ENCODE data around the gene RGS3. TPM values are rescaled to one million over a fixed set of nuclear protein-coding genes. Genes with fewer than 3 reads are reported as not detected.

RGS3 gene
- total and polyA plus RNA-seq, 2 experiments from 2014 or later, result 44.5 to 48.6 TPM

GRCh38 chr9:113530942-113531341 lies 67.4 kb downstream of the RGS3 start:
- Histone ChIP-seq H3K27me3 (replicated peaks; ENCODE audit: insufficient read depth) (no peaks in the 10 kb centered on the region), H3K9ac (no peak overlapping the region), H3K79me2 (ENCODE audit: insufficient read depth) (no peaks in the 10 kb centered on the region), H3K36me3 (ENCODE audit: low read depth) (no peaks in the 10 kb centered on the region), H3K4me3 (no peak overlapping the region), H3K4me2 (ENCODE audit: unreplicated experiment) (no peak overlapping the region), H3K27ac (no peak overlapping the region), H3F3A (ENCODE audit: insufficient read depth) (no peaks in the 10 kb centered on the region), H2AFZ (no peak overlapping the region), H3K9me3 (ENCODE audit: low read depth) (no peaks in the 10 kb centered on the region), H3K4me1 (ENCODE audit: insufficient read depth) (no peaks in the 10 kb centered on the region), H4K20me1 (ENCODE audit: insufficient read depth) (no peaks in the 10 kb centered on the region), H3K9me2 (ENCODE audit: insufficient read depth) (no peaks in the 10 kb centered on the region)
- no peak for DNase-seq
- in situ Hi-C loops (cut with MboI), result no loop called here
- 70 to 80% methylated on average over 1 of the region's 1 CpG for WGBS, 2 experiments (ENCODE audit: low coverage in 1 of 2, low lambda C conversion rate in 2 of 2, missing lambda C conversion rate in 2 of 2)
- no peak for TF ChIP-seq EZH2 (IDR thresholded peaks at IDR 0.05; ENCODE audit: insufficient read depth, poor library complexity, severe bottlenecking)
- no peak for TF ChIP-seq EZH2phosphoT487 (IDR thresholded peaks at IDR 0.05; ENCODE audit: insufficient read depth, low read depth)

GRCh38 chr9:113531919-113532808 lies 68.6 kb downstream of the RGS3 start:
- Histone ChIP-seq H3K9me3 (ENCODE audit: low read depth) (no peaks in the 10 kb centered on the region), H3K9me2 (ENCODE audit: insufficient read depth) (no peaks in the 10 kb centered on the region), H3K36me3 (ENCODE audit: low read depth) (no peaks in the 10 kb centered on the region), H4K20me1 (ENCODE audit: insufficient read depth) (no peaks in the 10 kb centered on the region), H3K27ac (no peak overlapping the region), H3K4me3 (no peak overlapping the region), H3K27me3 (replicated peaks; ENCODE audit: insufficient read depth) (no peaks in the 10 kb centered on the region), H3K4me1 (ENCODE audit: insufficient read depth) (no peaks in the 10 kb centered on the region), H3F3A (ENCODE audit: insufficient read depth) (no peaks in the 10 kb centered on the region), H2AFZ (no peak overlapping the region), H3K4me2 (ENCODE audit: unreplicated experiment) (no peak overlapping the region), H3K9ac (no peak overlapping the region), H3K79me2 (ENCODE audit: insufficient read depth) (no peaks in the 10 kb centered on the region)
- no peak for DNase-seq
- TF ChIP-seq EZH2phosphoT487 (IDR thresholded peaks at IDR 0.05; ENCODE audit: insufficient read depth, low read depth), result no peak
- no peak for TF ChIP-seq EZH2 (IDR thresholded peaks at IDR 0.05; ENCODE audit: insufficient read depth, poor library complexity, severe bottlenecking)
- WGBS, 2 experiments (ENCODE audit: low coverage in 1 of 2, low lambda C conversion rate in 2 of 2, missing lambda C conversion rate in 2 of 2), result 81 to 82% methylated on average over 7 of the region's 7 CpGs
- in situ Hi-C loops (cut with MboI), result no loop called here

- Histone ChIP-seq H2AFZ (no peak overlapping the region), H3K9ac (no peak overlapping the region), H3K79me2 (ENCODE audit: insufficient read depth) (no peaks in the 10 kb centered on the region), H4K20me1 (ENCODE audit: insufficient read depth) (no peaks in the 10 kb centered on the region), H3K27ac (no peak overlapping the region), H3F3A (ENCODE audit: insufficient read depth) (no peaks in the 10 kb centered on the region), H3K4me2 (ENCODE audit: unreplicated experiment) (no peak overlapping the region), H3K9me3 (ENCODE audit: low read depth) (no peaks in the 10 kb centered on the region), H3K4me1 (ENCODE audit: insufficient read depth) (no peaks in the 10 kb centered on the region), H3K36me3 (ENCODE audit: low read depth) (no peaks in the 10 kb centered on the region), H3K4me3 (no peak overlapping the region), H3K9me2 (ENCODE audit: insufficient read depth) (no peaks in the 10 kb centered on the region), H3K27me3 (replicated peaks; ENCODE audit: insufficient read depth) (no peaks in the 10 kb centered on the region)
- WGBS, 2 experiments (ENCODE audit: low coverage in 1 of 2, low lambda C conversion rate in 2 of 2, missing lambda C conversion rate in 2 of 2), result 66 to 67% methylated on average over 3 of the region's 3 CpGs
- in situ Hi-C loops (cut with MboI), result no loop called here
- no peak for DNase-seq
- TF ChIP-seq EZH2phosphoT487 (IDR thresholded peaks at IDR 0.05; ENCODE audit: insufficient read depth, low read depth), result no peak
- TF ChIP-seq EZH2 (IDR thresholded peaks at IDR 0.05; ENCODE audit: insufficient read depth, poor library complexity, severe bottlenecking), result no peak
Measured at GRCh38 chr9:113532809-113533190, 69.3 kb downstream of the RGS3 start.

- no peak overlapping the region for H3K27ac ChIP-seq
- H3K9ac ChIP-seq, result no peak overlapping the region
- H3K9me2 ChIP-seq (ENCODE audit: insufficient read depth), result no peaks in the 10 kb centered on the region
- no peaks in the 10 kb centered on the region for H3F3A ChIP-seq (ENCODE audit: insufficient read depth)
- H3K4me2 ChIP-seq (ENCODE audit: unreplicated experiment), result no peak overlapping the region
- no peaks in the 10 kb centered on the region for H3K9me3 ChIP-seq (ENCODE audit: low read depth)
- H4K20me1 ChIP-seq (ENCODE audit: insufficient read depth), result no peaks in the 10 kb centered on the region
- WGBS, 2 experiments (ENCODE audit: low coverage in 1 of 2, low lambda C conversion rate in 2 of 2, missing lambda C conversion rate in 2 of 2), result 90% methylated on average over 8 of the region's 8 CpGs
- no peak for TF ChIP-seq EZH2 (IDR thresholded peaks at IDR 0.05; ENCODE audit: insufficient read depth, poor library complexity, severe bottlenecking)
- TF ChIP-seq EZH2phosphoT487 (IDR thresholded peaks at IDR 0.05; ENCODE audit: insufficient read depth, low read depth), result no peak
- no peaks in the 10 kb centered on the region for H3K4me1 ChIP-seq (ENCODE audit: insufficient read depth)
- no peak for DNase-seq
- H3K4me3 ChIP-seq, result no peak overlapping the region
- no peak overlapping the region for H2AFZ ChIP-seq
- in situ Hi-C loops (cut with MboI), result no loop called here
- H3K27me3 ChIP-seq (replicated peaks; ENCODE audit: insufficient read depth), result no peaks in the 10 kb centered on the region
- no peaks in the 10 kb centered on the region for H3K36me3 ChIP-seq (ENCODE audit: low read depth)
- H3K79me2 ChIP-seq (ENCODE audit: insufficient read depth), result no peaks in the 10 kb centered on the region
Measured at GRCh38 chr9:113533335-113534225, 70.1 kb downstream of the RGS3 start.

All from GM23248 (cell line).